ENCODE results near the gene CD58.

Gene CD58

DNA sequence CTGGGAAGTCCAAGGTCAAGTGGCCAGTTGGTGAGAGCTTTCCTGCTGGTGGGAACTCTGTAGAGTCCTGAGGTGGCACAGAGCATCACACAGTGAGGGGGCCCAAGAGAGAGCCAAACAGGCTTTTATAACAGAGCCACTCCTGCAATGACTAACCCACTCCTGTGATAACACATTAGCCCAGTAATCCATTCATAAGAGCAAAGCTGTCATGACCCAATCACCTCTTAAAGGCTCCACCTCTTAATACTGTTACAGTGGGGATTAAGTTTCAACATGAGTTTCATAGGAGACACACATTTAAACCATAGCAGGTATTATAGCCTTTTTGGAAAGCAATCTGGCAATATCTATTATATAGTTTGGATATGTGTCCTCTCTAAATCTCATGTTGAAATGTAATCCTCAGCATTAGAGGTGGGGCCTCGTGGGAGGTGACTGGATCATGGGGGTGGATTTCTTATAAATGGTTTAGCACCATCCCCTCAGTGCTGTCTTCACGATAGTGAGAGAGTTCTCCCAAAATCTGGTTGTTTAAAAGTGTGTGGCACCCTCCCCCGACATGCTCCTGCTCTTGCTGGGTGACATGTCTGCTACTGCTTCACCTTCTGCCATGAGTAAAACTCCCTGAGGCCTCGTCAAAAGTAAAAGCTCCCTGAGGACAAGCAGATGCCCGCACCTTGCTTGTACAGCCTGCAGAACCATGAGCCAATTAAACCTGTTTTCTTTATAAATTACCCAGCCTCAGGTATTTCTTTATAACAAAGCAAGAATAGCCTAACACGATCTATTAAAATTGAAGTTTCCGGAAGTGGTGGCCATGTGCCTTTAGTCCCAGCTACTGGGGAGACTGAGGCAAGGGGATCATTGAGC lies 64.5 kb downstream of the CD58 start:
- peaks cover 3% of the 10 kb centered on the region for H3K4me1 ChIP-seq (ENCODE audit: control insufficient read depth, insufficient read depth, low read length)
- no peaks in the 10 kb centered on the region for H3K9me3 ChIP-seq (ENCODE audit: control insufficient read depth in 2 of 2, low read length in 2 of 2)
- H3K4me3 ChIP-seq (ENCODE audit: low read length in 2 of 2): no peak overlapping the region
- no peak overlapping the region for H3K9ac ChIP-seq (ENCODE audit: low read length in 2 of 2)
- H3K27me3 ChIP-seq (ENCODE audit: control insufficient read depth in 1 of 2, insufficient read depth in 2 of 2, low read length in 2 of 2): no peaks in the 10 kb centered on the region
- H3K36me3 ChIP-seq (ENCODE audit: control insufficient read depth in 2 of 2, insufficient read depth in 2 of 2, low read length in 2 of 2): no peaks in the 10 kb centered on the region
- H3K27ac ChIP-seq (ENCODE audit: low read length): no peak overlapping the region

- Histone ChIP-seq H3K27ac (ENCODE audit: low read length) (no peak overlapping the region), H3K27me3 (ENCODE audit: control insufficient read depth in 1 of 2, insufficient read depth in 2 of 2, low read length in 2 of 2) (no peaks in the 10 kb centered on the region), H3K36me3 (ENCODE audit: control insufficient read depth in 2 of 2, insufficient read depth in 2 of 2, low read length in 2 of 2) (no peaks in the 10 kb centered on the region), H3K4me1 (ENCODE audit: control insufficient read depth, insufficient read depth, low read length) (peaks cover 3% of the 10 kb centered on the region), H3K9ac (ENCODE audit: low read length in 2 of 2) (no peak overlapping the region), H3K4me3 (ENCODE audit: low read length in 2 of 2) (no peak overlapping the region), H3K9me3 (ENCODE audit: control insufficient read depth in 2 of 2, low read length in 2 of 2) (no peaks in the 10 kb centered on the region)
Measured at GRCh38 chr1:116504308-116505156, 66.3 kb downstream of the CD58 start.

- peaks cover 6% of the 10 kb centered on the region for H3K4me1 ChIP-seq (ENCODE audit: control insufficient read depth, insufficient read depth, low read length)
- no peak overlapping the region for H3K4me3 ChIP-seq (ENCODE audit: low read length in 2 of 2)
- no peaks in the 10 kb centered on the region for H3K9me3 ChIP-seq (ENCODE audit: control insufficient read depth in 2 of 2, low read length in 2 of 2)
- no peak overlapping the region for H3K9ac ChIP-seq (ENCODE audit: low read length in 2 of 2)
- no peaks in the 10 kb centered on the region for H3K27me3 ChIP-seq (ENCODE audit: control insufficient read depth in 1 of 2, insufficient read depth in 2 of 2, low read length in 2 of 2)
- no peaks in the 10 kb centered on the region for H3K36me3 ChIP-seq (ENCODE audit: control insufficient read depth in 2 of 2, insufficient read depth in 2 of 2, low read length in 2 of 2)
- no peak overlapping the region for H3K27ac ChIP-seq (ENCODE audit: low read length)
Measured at GRCh38 chr1:116503546-116504307, 67.1 kb downstream of the CD58 start.

DNA sequence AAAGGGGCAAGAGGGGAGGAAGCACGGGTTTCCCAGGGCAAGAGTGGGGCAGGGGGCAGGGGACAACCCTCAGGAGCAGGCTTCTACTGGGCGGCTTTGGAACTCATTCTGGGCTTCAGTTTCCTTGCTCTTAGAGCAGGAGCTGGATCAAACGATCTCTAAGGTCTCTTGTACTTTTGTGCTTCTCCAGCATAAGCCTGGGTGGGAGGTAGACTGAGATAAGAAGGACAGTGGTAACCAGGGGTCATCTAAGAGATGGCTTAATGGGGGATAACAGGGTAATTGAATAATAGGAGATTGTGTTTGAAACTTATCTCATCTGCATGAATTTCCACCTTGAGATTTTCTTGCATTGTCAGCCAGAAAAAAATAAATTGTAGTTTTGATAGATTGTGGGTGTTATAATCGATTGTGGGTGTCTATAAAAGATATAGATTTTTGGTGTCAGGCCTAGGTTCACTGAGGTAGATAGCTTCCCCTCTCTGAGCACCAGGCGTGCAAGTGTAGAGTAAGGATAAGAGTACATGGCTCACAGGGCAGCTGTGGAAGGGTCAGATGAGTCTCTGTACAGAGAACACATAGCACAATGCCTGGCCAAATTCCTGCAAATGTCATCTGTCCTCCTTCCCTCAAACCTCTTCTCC lies 68.0 kb downstream of the CD58 start:
- no peak overlapping the region for H3K4me3 ChIP-seq (ENCODE audit: low read length in 2 of 2)
- H3K27me3 ChIP-seq (ENCODE audit: control insufficient read depth in 1 of 2, insufficient read depth in 2 of 2, low read length in 2 of 2): no peaks in the 10 kb centered on the region
- no peaks in the 10 kb centered on the region for H3K9me3 ChIP-seq (ENCODE audit: control insufficient read depth in 2 of 2, low read length in 2 of 2)
- no peak overlapping the region for H3K9ac ChIP-seq (ENCODE audit: low read length in 2 of 2)
- no peaks in the 10 kb centered on the region for H3K36me3 ChIP-seq (ENCODE audit: control insufficient read depth in 2 of 2, insufficient read depth in 2 of 2, low read length in 2 of 2)
- H3K27ac ChIP-seq (ENCODE audit: low read length): no peak overlapping the region
- H3K4me1 ChIP-seq (ENCODE audit: control insufficient read depth, insufficient read depth, low read length): peaks cover 6% of the 10 kb centered on the region

GRCh38 chr1:116501870-116502244 lies 69.0 kb downstream of the CD58 start:
- Histone ChIP-seq H3K9me3 (ENCODE audit: control insufficient read depth in 2 of 2, low read length in 2 of 2) (no peaks in the 10 kb centered on the region), H3K4me3 (ENCODE audit: low read length in 2 of 2) (no peak overlapping the region), H3K27me3 (ENCODE audit: control insufficient read depth in 1 of 2, insufficient read depth in 2 of 2, low read length in 2 of 2) (no peaks in the 10 kb centered on the region), H3K36me3 (ENCODE audit: control insufficient read depth in 2 of 2, insufficient read depth in 2 of 2, low read length in 2 of 2) (no peaks in the 10 kb centered on the region), H3K4me1 (ENCODE audit: control insufficient read depth, insufficient read depth, low read length) (peaks cover 8% of the 10 kb centered on the region), H3K9ac (ENCODE audit: low read length in 2 of 2) (no peak overlapping the region), H3K27ac (ENCODE audit: low read length) (no peak overlapping the region)

DNA sequence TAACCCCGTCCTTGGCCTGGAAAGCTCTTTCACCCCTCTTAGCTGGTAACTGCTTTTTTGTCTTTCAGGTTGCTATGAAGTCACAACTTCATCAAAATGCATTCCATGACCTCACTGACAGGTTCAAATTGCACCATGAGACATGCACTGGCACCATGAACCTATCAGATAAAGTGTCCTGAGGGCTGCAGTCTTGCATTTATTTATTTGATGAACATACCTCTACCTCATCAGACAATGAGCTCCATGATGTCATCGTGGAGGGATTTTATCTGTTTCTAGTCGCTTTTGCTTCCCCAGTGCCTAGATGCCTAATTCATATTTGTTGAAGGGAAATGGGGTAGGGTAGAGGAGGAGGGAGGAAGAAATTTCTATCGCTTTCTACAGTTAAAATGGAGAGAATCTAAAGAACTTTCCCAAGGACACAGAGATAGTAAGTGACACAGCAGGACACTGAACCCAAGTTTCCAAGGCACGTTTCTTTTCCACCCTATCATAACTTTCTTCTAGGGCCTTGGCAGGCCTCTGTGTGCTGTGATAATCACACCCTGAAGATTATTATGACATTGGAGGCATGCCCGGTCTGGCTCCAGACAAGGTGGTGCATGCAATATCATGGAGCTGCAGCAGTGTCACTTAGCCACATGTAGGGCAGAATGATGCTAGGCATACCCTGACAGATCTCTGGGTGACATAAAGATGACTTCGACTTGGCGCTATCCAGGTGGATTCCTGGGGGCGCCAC lies 69.5 kb downstream of the CD58 start:
- Histone ChIP-seq H3K27ac (ENCODE audit: low read length) (no peak overlapping the region), H3K36me3 (ENCODE audit: control insufficient read depth in 2 of 2, insufficient read depth in 2 of 2, low read length in 2 of 2) (no peaks in the 10 kb centered on the region), H3K9ac (ENCODE audit: low read length in 2 of 2) (no peak overlapping the region), H3K4me1 (ENCODE audit: control insufficient read depth, insufficient read depth, low read length) (peaks cover 8% of the 10 kb centered on the region), H3K9me3 (ENCODE audit: control insufficient read depth in 2 of 2, low read length in 2 of 2) (no peaks in the 10 kb centered on the region), H3K27me3 (ENCODE audit: control insufficient read depth in 1 of 2, insufficient read depth in 2 of 2, low read length in 2 of 2) (no peaks in the 10 kb centered on the region), H3K4me3 (ENCODE audit: low read length in 2 of 2) (no peak overlapping the region)

GRCh38 chr1:116498789-116499628 lies 71.8 kb downstream of the CD58 start:
- Histone ChIP-seq H3K9ac (ENCODE audit: low read length in 2 of 2) (no peak overlapping the region), H3K4me3 (ENCODE audit: low read length in 2 of 2) (no peak overlapping the region), H3K36me3 (ENCODE audit: control insufficient read depth in 2 of 2, insufficient read depth in 2 of 2, low read length in 2 of 2) (no peaks in the 10 kb centered on the region), H3K4me1 (ENCODE audit: control insufficient read depth, insufficient read depth, low read length) (peaks cover 5% of the 10 kb centered on the region), H3K9me3 (ENCODE audit: control insufficient read depth in 2 of 2, low read length in 2 of 2) (no peaks in the 10 kb centered on the region), H3K27me3 (ENCODE audit: control insufficient read depth in 1 of 2, insufficient read depth in 2 of 2, low read length in 2 of 2) (no peaks in the 10 kb centered on the region), H3K27ac (ENCODE audit: low read length) (no peak overlapping the region)

DNA sequence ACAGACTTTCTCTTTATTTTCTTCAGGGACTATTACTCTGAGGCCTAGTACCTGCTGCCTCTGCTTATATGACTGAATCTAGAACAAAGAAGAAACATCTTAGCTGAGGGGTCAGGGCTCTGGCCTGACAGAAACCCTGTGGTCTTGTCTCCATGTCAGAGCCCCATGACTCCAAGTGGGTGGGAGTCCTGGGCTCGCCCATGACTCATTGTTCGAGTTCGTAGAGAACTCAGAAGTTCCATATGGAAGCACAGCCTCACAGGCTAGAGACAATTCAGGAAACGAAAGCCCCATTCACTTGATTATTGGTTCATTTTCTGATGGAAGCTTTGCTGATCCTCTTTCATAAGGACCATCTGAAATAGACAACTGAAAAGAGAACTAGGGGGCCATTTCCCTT lies 73.2 kb downstream of the CD58 start:
- Histone ChIP-seq H3K36me3 (ENCODE audit: control insufficient read depth in 2 of 2, insufficient read depth in 2 of 2, low read length in 2 of 2) (no peaks in the 10 kb centered on the region), H3K4me1 (ENCODE audit: control insufficient read depth, insufficient read depth, low read length) (peaks cover 5% of the 10 kb centered on the region), H3K9me3 (ENCODE audit: control insufficient read depth in 2 of 2, low read length in 2 of 2) (no peaks in the 10 kb centered on the region), H3K4me3 (ENCODE audit: low read length in 2 of 2) (no peak overlapping the region), H3K27me3 (ENCODE audit: control insufficient read depth in 1 of 2, insufficient read depth in 2 of 2, low read length in 2 of 2) (no peaks in the 10 kb centered on the region), H3K27ac (ENCODE audit: low read length) (no peak overlapping the region), H3K9ac (ENCODE audit: low read length in 2 of 2) (no peak overlapping the region)

DNA sequence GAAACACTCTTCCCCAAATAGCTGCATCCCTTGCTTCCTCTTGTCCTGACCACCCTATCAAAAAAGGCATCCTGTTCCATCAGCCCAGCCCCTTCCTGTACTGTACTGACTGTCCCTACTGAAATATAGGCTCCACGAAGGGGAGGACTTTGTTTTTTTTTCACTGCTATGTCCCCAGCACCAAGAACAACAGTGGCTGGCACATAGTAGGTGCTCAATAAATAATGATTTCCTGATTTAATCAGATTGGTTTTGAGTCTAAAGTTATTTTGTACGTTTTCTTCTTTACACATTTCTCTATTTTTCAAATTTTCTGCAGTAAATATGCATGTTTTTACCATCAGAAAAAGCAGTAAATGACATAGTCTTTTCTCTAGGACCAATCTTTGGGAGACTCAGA lies 73.9 kb downstream of the CD58 start:
- Histone ChIP-seq H3K9me3 (ENCODE audit: control insufficient read depth in 2 of 2, low read length in 2 of 2) (no peaks in the 10 kb centered on the region), H3K27ac (ENCODE audit: low read length) (no peak overlapping the region), H3K9ac (ENCODE audit: low read length in 2 of 2) (no peak overlapping the region), H3K27me3 (ENCODE audit: control insufficient read depth in 1 of 2, insufficient read depth in 2 of 2, low read length in 2 of 2) (no peaks in the 10 kb centered on the region), H3K36me3 (ENCODE audit: control insufficient read depth in 2 of 2, insufficient read depth in 2 of 2, low read length in 2 of 2) (no peaks in the 10 kb centered on the region), H3K4me1 (ENCODE audit: control insufficient read depth, insufficient read depth, low read length) (peaks cover 5% of the 10 kb centered on the region), H3K4me3 (ENCODE audit: low read length in 2 of 2) (no peak overlapping the region)

All from stomach smooth muscle (tissue), 2 donors.